Activated CD8-positive, alpha-beta memory T cell treated with anti-CD3 and anti-CD28 coated beads for 1 hour (primary cell): ENCODE results near the gene MYLK3.

Source experiments
- DNase-seq, 2 donors: peaks; one replicate each; pipeline ENCODE4 v3.0.0-alpha.2; 2020; ENCODE audit warnings: low read depth in 1 of 2; ENCODE audit errors: extremely low read depth in 1 of 2

The MYLK3 gene

GRCh38 chr16:46759309-46759708 is 11.2 kb upstream of the MYLK3 start:
- DNase-seq, result no peak

GRCh38 chr16:46757339-46758050 is 9.4 kb upstream of the MYLK3 start:
- DNase-seq, result no peak

GRCh38 chr16:46756772-46757171 is 8.6 kb upstream of the MYLK3 start:
- no peak for DNase-seq

- no peak for DNase-seq
These were observed 4.9 kb upstream of the MYLK3 start for GRCh38 chr16:46753015-46753414.

- no peak for DNase-seq
These were observed 3.2 kb upstream of the MYLK3 start for GRCh38 chr16:46751381-46751780.

GRCh38 chr16:46748775-46749705 is 896 bp upstream of the MYLK3 start:
- no peak for DNase-seq

GRCh38 chr16:46746821-46747776 is 1.0 kb downstream of the MYLK3 start:
- DNase-seq, result no peak

GRCh38 chr16:46745617-46746016 is 2.5 kb downstream of the MYLK3 start:
- DNase-seq, result no peak

GRCh38 chr16:46743232-46743719 is 4.9 kb downstream of the MYLK3 start:
- no peak for DNase-seq

GRCh38 chr16:46739934-46740333 is 8.2 kb downstream of the MYLK3 start:
- no peak for DNase-seq

GRCh38 chr16:46737621-46738214 is 10.4 kb downstream of the MYLK3 start:
- no peak for DNase-seq

GRCh38 chr16:46736695-46737094 is 11.4 kb downstream of the MYLK3 start:
- no peak for DNase-seq

GRCh38 chr16:46733319-46733830 is 14.8 kb downstream of the MYLK3 start:
- DNase-seq, result no peak

GRCh38 chr16:46732561-46732960 is 15.6 kb downstream of the MYLK3 start:
- no peak for DNase-seq

- DNase-seq, result no peak
These were observed 16.2 kb downstream of the MYLK3 start for GRCh38 chr16:46731691-46732555.

GRCh38 chr16:46730801-46731690 is 17.1 kb downstream of the MYLK3 start:
- DNase-seq, result no peak

- no peak for DNase-seq
These were observed 18.0 kb downstream of the MYLK3 start for GRCh38 chr16:46730126-46730525.

- no peak for DNase-seq
These were observed 18.7 kb downstream of the MYLK3 start for GRCh38 chr16:46729326-46729995.
